NCI-H1436 treated with DMSO at 0.1 percent for 48 hours (cell line): Measurements from ENCODE around the gene LRMDA.
A peak's percentile ranks its signal among the peaks of the same experiment; 100 is the strongest.

Experiments used
- DNase-seq: peaks from one replicate; lab custom pipeline; 2025; lab: John Stamatoyannopoulos, UW

LRMDA gene

GRCh38 chr10:75924309-75924902 is 493.0 kb downstream of the LRMDA start:
- no peak for DNase-seq

GRCh38 chr10:75925999-75926398 is 494.6 kb downstream of the LRMDA start:
- DNase-seq = no peak

DNA sequence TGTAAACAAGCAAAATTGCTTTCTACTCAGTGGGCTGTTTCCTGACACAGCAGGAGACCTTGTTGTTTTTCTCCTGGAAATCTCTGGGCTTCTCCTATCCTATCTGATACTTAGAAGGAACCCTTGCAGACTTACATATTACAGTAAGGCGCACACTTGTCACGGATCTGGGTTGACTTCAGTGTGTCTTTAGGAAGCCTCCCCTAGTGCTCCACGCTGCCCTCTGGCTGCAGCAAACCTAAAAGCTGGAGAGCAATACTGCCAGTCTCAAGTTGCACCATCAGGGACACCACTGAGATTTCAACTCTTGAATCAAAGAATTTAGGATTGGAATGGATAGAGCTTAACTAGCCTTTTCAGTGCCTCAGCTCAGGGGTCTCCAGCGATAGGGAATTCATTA is 495.3 kb downstream of the LRMDA start:
- no peak for DNase-seq

DNA sequence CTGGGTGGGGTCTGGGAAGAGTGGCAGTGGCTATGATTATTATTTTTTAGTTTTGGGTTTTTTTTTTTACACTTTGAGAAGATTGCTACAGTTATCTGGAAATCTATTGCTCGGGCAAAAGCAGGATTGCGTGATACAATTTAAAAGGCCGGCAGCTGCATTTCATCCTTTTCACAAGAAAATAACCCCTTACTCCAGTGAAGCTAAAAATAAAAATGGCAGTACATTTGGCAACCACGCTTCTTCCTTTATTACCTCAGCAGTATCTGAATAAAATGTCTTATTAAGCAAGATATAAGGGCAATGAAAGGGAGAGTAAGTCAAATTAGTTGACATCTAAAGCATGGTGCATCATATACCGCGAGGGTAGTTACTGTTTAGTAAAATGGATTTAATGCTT is 496.8 kb downstream of the LRMDA start:
- DNase-seq = no peak

DNA sequence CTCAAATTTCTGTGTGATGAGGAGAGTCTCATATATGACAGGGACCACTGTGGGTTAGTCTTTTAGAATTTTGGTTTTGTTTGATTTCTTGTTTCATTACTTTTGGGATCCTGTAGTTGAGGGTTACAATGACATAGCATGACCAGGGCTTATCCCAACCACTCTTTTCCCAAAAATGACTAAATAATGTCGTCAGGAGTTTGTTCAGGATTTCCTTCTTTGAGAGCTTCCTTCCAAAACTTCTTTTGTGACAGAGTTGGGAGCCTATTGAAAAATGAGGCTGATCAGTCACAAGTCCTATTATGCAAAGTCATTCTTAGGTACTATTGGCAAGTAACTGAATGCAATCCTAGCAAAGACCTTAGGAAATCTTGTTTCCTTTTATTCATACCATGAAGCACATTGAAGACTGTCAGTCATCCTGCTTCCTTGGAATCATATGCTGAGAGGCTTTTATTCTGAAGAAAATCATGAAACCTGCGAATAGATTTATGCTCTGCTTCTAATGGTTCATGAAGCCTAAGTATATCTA is 498.3 kb downstream of the LRMDA start:
- DNase-seq = no peak

GRCh38 chr10:75932921-75933320 is 501.5 kb downstream of the LRMDA start:
- no peak for DNase-seq

DNA sequence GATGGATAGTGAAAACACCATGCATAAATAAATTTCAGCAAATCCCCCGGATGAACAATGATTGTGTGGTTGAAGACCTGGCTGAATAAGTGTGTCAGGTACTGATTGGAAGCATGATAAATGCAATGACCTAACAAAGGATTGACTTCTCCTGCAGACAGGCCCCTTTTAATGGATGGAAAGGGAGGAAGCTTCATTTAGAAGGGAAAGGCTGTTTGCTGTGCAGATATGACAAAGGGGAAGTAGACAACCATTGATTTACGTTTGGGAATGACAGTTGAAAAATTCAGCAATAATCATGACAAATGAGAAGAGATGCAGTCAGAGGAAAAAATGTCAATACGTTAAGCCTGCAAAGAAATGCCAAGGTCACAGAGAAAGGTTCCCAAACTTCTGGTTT is 503.8 kb downstream of the LRMDA start:
- DNase-seq = no peak

- DNase-seq = no peak
These were observed 504.4 kb downstream of the LRMDA start for GRCh38 chr10:75935650-75936400.

DNA sequence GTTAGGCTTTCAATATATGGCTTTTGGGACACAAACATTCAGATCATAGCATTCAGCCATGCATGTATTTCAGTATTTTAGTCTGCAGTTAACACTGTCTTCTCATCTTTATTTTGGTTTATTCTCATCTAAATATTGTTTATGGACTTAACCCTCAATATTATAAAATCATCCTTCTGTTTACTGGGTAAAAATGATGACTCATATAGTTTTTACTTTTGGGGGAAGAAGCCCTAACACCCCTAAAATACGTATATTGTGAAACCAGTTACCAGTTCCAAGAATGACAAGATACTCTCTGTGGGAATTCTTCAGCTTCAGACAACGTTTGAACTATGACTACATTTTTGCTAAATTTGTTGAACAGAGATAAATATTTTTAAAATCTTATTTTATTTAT is 505.4 kb downstream of the LRMDA start:
- no peak for DNase-seq

GRCh38 chr10:75937823-75938222 is 506.4 kb downstream of the LRMDA start:
- no peak for DNase-seq

- no peak for DNase-seq
These were observed 507.1 kb downstream of the LRMDA start for GRCh38 chr10:75938380-75939122.

GRCh38 chr10:75939541-75939940 is 508.1 kb downstream of the LRMDA start:
- DNase-seq = no peak

- no peak for DNase-seq
These were observed 509.3 kb downstream of the LRMDA start for GRCh38 chr10:75940742-75941141.

DNA sequence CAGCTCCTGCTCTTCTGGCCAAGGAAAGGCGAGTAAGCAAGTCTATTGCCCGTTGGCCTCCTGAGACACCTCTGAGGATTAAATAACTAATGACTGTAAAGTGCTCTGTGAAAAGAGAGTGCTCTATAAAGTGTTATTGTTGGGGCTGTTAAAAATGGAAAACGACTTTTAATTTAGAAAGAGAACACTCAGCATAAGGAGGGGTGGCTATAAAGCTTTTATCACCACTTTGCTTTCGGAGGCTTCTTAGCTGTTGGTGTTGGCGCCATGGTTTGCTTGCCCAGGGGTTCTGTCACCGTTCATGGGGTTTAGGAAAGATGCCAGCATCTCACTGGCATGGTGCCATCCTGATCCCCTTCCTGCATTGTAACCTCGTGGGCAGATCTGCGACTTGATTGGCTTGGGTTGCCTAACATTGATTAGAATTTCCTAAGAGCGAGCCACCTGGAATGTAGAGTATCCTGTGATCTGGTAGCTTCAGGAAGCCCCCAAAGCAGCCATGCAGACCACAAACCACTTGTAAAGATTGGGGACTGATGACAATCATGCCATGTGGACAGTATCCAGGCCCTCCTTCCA is 509.9 kb downstream of the LRMDA start:
- peak; percentile 53 for DNase-seq

DNA sequence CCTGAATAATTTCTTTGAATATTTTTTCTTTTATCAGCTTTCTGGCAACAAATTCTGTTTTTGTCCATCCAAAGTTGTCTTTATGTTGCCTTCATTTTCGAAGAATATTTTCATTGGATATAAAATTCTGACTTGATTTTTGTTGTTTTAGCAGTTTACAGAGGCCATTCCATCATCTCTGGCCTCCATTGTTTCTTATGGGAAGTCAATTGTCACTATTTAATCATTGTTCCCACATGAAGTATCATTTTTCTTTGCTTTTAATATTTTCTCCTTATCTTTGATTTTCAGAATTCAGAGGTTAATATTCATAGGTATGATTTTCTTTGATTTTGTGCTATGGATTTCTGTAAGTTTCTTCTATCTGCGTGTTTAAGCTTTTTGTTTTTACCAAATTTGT is 512.6 kb downstream of the LRMDA start:
- DNase-seq = no peak

- no peak for DNase-seq
These were observed 517.2 kb downstream of the LRMDA start for GRCh38 chr10:75948583-75948982.

DNA sequence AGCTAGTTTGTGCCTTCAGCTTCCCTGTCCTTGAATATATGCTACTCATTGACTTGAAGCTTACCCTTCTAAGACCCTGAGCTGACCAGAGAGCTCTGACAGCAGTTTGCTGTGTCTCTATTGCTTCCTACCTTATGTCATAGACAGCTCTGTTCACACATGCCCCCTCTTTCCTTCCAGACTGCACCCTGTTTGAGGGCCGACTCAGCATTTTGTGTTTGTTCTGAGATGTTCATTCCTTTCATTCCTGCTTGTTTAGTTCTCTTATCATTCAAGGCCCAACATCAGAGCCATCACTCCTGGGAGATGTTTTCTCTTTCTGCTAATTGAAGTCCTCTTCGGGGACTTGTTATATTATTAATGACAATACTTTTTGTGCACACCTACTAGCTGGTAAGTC is 518.9 kb downstream of the LRMDA start:
- no peak for DNase-seq

DNA sequence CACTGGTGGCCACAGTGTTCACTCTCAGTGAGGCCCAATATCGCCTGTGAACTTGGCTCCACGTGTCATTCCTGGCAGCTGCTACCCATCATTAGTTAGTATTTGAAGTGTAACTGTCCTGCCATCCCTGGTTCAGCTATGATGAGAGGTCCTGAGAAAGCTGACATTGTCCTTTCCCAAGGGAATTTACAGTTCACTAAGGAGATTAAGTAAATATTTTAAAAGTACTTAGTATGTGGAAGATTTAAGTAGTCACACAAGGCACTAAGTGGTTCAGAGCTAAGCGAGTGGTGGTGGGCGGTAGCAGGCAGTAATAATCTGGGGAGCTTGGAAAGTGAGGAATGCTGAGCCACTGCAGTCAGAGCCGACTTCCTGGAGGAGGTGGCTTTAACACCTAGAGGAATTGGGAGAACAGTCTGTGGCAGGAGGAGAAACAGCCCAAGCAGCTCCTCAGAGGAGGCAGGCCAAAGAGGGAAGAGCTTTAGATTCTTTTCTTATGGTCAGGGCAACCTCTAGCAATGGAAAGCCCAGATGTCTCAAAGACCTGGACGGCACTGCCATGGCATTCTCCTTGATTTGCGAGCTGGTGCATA is 519.7 kb downstream of the LRMDA start:
- no peak for DNase-seq

DNA sequence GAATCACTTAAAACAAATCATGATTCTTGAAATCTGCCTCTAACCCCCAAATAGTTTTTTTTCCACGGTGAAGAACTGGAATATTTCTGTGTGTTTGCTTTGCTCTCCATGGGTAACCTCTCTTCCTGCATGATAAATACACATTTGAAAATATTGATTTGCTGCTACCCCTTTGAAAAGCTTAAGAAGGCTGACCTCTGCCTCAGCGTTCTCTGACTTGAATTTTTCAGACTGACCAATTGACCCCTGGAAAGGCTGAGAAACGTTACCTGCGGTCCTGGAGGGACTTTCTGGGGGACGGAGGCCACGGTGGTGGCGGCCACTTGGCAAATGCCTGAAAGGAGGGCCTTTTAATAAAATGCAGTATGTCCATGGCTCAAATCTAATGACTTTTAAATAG is 520.2 kb downstream of the LRMDA start:
- DNase-seq = no peak

DNA sequence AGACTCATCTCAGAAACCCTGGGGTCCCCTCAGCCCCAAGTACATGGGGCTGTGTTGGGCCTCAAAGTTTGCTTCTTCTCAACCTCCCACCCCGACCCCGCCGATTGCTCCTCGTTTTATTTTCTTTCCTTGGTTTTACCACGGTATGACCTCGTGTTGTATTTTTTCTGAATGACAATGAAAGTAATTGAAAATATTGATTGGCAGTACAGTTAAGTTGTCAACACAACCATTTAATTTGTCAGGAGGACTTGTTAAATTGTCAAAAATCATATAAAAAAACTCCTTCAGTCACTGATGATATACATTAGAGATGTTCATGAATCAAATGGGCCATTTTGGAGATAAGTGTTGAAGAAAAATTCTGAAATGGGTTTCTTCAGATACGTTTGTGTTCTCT is 520.7 kb downstream of the LRMDA start:
- DNase-seq = no peak

- DNase-seq = no peak
These were observed 523.1 kb downstream of the LRMDA start for GRCh38 chr10:75954486-75954885.

DNA sequence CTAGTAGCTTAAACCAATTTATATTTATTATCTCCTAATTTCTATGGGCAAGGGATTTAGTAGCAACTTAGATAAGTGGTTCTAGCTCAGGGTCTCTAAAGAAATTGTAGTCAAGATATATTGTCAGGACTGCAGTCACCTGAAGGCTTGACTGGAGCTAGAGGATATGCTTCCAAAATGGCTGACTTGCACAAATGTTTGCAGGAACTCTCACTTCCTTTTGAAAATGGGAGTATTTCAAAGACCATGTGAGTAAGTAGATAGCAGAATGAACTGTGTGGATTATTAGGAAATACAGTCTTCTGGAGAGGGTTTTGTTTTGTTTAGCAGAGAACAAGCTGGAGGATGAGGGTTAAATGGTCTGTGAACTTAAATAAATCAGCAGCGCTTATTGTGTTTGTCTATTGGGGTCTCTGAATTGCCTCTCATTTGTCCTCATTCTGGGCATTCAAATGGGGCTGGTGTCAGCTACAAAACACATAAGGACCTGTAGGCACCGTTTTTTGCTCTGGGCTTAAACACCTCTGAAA is 524.6 kb downstream of the LRMDA start:
- DNase-seq = no peak
